B cell (primary cell): ENCODE measurements around the gene WDR90. TPM values are rescaled to one million over a fixed set of nuclear protein-coding genes. Genes with fewer than 3 reads are reported as not detected.

Experiments
- ATAC-seq: fragments of 200-7000 bp; cut with Tn5 transposase; one replicate; pipeline ENCODE4 v1.10.0; 2021; ENCODE audit warnings: low read depth, mild to moderate bottlenecking, moderate number of reproducible peaks, moderate library complexity
- CTCF ChIA-PET: fragments of 350-600 bp; sonication (Branson Sonifier 250); formaldehyde crosslinking; loops from one replicate; lab custom pipeline; 2021; ENCODE audit warnings: antibody characterized with exemption, inconsistent platforms; lab: Charles Lee
- POLR2A ChIA-PET: fragments of 350-600 bp; sonication (Branson Sonifier 250); formaldehyde crosslinking; loops from one replicate; lab custom pipeline; 2021; ENCODE audit warnings: antibody characterized with exemption; lab: Charles Lee
- DNase-seq: peaks from one replicate; pipeline ENCODE4 v3.0.0; 2013
- H2AFZ ChIP-seq: 2 replicates; pipeline ENCODE4 v1.6.1; 2012; ENCODE audit warnings: mild to moderate bottlenecking, low read depth, low read length; ENCODE audit not compliant: insufficient read depth, poor library complexity, severe bottlenecking
- H3K27ac ChIP-seq, 2 donors: 1 replicate in 1 of 2; 2 replicates in 1 of 2; pipeline ENCODE4 v1.5.1; 2012 to 2013; ENCODE audit warnings: low read length in 2 of 2, mild to moderate bottlenecking in 2 of 2, moderate library complexity in 1 of 2
- H3K27me3 ChIP-seq, 4 experiments: fragments of 200-600 bp in 1 of 4; sonication (generic) in 1 of 4; replicated peaks in 1 of 4; 1 replicate in 2 of 4; 2 replicates in 2 of 4; pipeline versions ENCODE4 v1.6.1 to v1.7.0; 2013 to 2016; ENCODE audit warnings: low read length in 3 of 4, mild to moderate bottlenecking in 2 of 4, mixed read lengths in 1 of 4, moderate library complexity in 1 of 4; ENCODE audit not compliant: insufficient read depth in 4 of 4, control insufficient read depth in 3 of 4; ENCODE audit errors: control extremely low read depth in 1 of 4
- H3K36me3 ChIP-seq, 2 experiments: replicated peaks in 1 of 2; 1 replicate in 1 of 2; 2 replicates in 1 of 2; pipeline versions ENCODE4 v1.6.1 to v1.7.1; 2013; ENCODE audit warnings: low read length in 1 of 2; ENCODE audit not compliant: insufficient read depth in 2 of 2, control insufficient read depth in 1 of 2; ENCODE audit errors: control extremely low read depth in 1 of 2, extremely low read depth in 1 of 2
- H3K4me1 ChIP-seq, 2 donors: fragments of 200-600 bp in 1 of 2; sonication (generic) in 1 of 2; 1 replicate in 1 of 2; 2 replicates in 1 of 2; pipeline versions ENCODE4 v1.5.1 to v1.6.1; 2013 to 2017; ENCODE audit warnings: low read length in 2 of 2; ENCODE audit not compliant: control insufficient read depth in 2 of 2, insufficient read depth in 2 of 2
- H3K4me2 ChIP-seq: replicated peaks from 2 replicates; pipeline ENCODE3; 2012; ENCODE audit warnings: mild to moderate bottlenecking, low read depth, low read length; ENCODE audit not compliant: poor library complexity, severe bottlenecking
- H3K4me3 ChIP-seq, 5 experiments: fragments of 200-600 bp in 1 of 5; sonication (generic) in 1 of 5; 1 replicate in 3 of 5; 2 replicates in 2 of 5; pipeline versions ENCODE4 v1.5.1 to v1.7.0; 2011 to 2016; ENCODE audit warnings: low read length in 4 of 5, mild to moderate bottlenecking in 4 of 5, low read depth in 2 of 5, control low read depth in 1 of 5, moderate library complexity in 1 of 5; ENCODE audit not compliant: insufficient read depth in 1 of 5; ENCODE audit errors: control extremely low read depth in 1 of 5, extremely low read depth in 1 of 5
- H3K79me2 ChIP-seq: fragments of 200-600 bp; sonication (generic); one replicate; pipeline ENCODE4 v1.6.0; 2016; ENCODE audit warnings: low read length; ENCODE audit not compliant: control insufficient read depth, insufficient read depth
- H3K9ac ChIP-seq: fragments of 200-600 bp; sonication (generic); 2 replicates; pipeline ENCODE4 v1.6.1; 2017; ENCODE audit warnings: mild to moderate bottlenecking, low read length, moderate library complexity
- H3K9me3 ChIP-seq, 3 donors: one replicate each; pipeline versions ENCODE4 v1.6.1 to v1.7.1; 2013; ENCODE audit warnings: low read length in 2 of 3; ENCODE audit not compliant: control insufficient read depth in 2 of 3, insufficient read depth in 1 of 3; ENCODE audit errors: control extremely low read depth in 1 of 3
- H4K20me1 ChIP-seq: 2 replicates; pipeline ENCODE4 v1.6.0; 2012; ENCODE audit warnings: mild to moderate bottlenecking, low read length; ENCODE audit not compliant: insufficient read depth, control insufficient read depth, poor library complexity, severe bottlenecking
- H3K27ac Mint-ChIP-seq: one replicate; pipeline ENCODE4 v1.8.0; 2021; ENCODE audit warnings: mixed read lengths
- H3K27me3 Mint-ChIP-seq: one replicate; pipeline ENCODE4 v1.8.0; 2021; ENCODE audit warnings: mixed read lengths
- H3K4me1 Mint-ChIP-seq: one replicate; pipeline ENCODE4 v1.8.0; 2021; ENCODE audit warnings: mixed read lengths
- H3K4me3 Mint-ChIP-seq: one replicate; pipeline ENCODE4 v1.8.0; 2021; ENCODE audit warnings: mixed read lengths
- H3K9me3 Mint-ChIP-seq: one replicate; pipeline ENCODE4 v1.8.0; 2022; ENCODE audit warnings: mixed read lengths; ENCODE audit not compliant: insufficient read depth
- CTCF ChIP-seq: fragments of 200-600 bp; IDR thresholded peaks from one replicate; pipeline ENCODE4 v1.8.0; 2022; ENCODE audit warnings: antibody characterized with exemption, mild to moderate bottlenecking
- EZH2 ChIP-seq: IDR thresholded peaks from 2 replicates; pipeline ENCODE4 v1.6.1; 2012; ENCODE audit warnings: borderline replicate concordance, low read depth, mild to moderate bottlenecking, moderate library complexity, low read length; ENCODE audit not compliant: insufficient read depth, poor library complexity, severe bottlenecking
- WGBS: methylation state at CpG from one replicate; pipeline ENCODE4 v1.1.5; 2013; ENCODE audit warnings: missing lambda C conversion rate; ENCODE audit not compliant: insufficient coverage; 5-methylcytosine and 5-hydroxymethylcytosine counted together
- intact Hi-C: fragments of 100-400 bp; cut with micrococcal nuclease; formaldehyde crosslinking; loops from one replicate; pipeline ENCODE4 v1.10.0; 2022
- polyA plus RNA-seq: library from polyadenylated mRNA; depleted of rRNA; stranded (reverse); fragments of >200 nt; gene quantifications from 2 replicates; pipeline ENCODE4 v1.2.3, GENCODE V29; 2012
- total RNA-seq, 2 donors: library from RNA; stranded (reverse); fragments of 120-200 nt in 1 of 2; gene quantifications; 1 replicate in 1 of 2; 2 replicates in 1 of 2; pipeline versions ENCODE4 v1.2.3 to v1.2.4, GENCODE V29; 2013 to 2022

Gene WDR90
- total and polyA plus RNA-seq, 2 donors (not counting 1 experiment from before 2014, with no cell fraction given): 23.1 to 34.7 TPM

- no peaks in the 10 kb centered on the region for H3K27me3 Mint-ChIP-seq
- H2AFZ ChIP-seq: no peak within 1 kb of the TSS
- no peaks in the 10 kb centered on the region for H3K9me3 Mint-ChIP-seq
- H3K36me3 ChIP-seq: peaks cover 0 to 11% of the 10 kb centered on the region in 2 experiments
- ATAC-seq (no peak), DNase-seq (no peak)
- peaks cover 13% of the 10 kb centered on the region for H4K20me1 ChIP-seq
- POLR2A ChIA-PET: no interaction called here
- intact Hi-C loops: no loop called here
- peaks cover 6 to 11% of the 10 kb centered on the region in 2 donors for H3K4me1 ChIP-seq
- CTCF ChIA-PET: no interaction called here
- H3K79me2 ChIP-seq: peaks cover 8% of the 10 kb centered on the region
- no peak within 1 kb of the TSS for H3K4me3 Mint-ChIP-seq
- H3K4me2 ChIP-seq: no peak within 1 kb of the TSS
- no peaks in the 10 kb centered on the region for H3K9me3 ChIP-seq
- H3K27me3 ChIP-seq: no peaks in the 10 kb centered on the region
- no peak within 1 kb of the TSS for H3K27ac Mint-ChIP-seq
- H3K4me3 ChIP-seq: no peak within 1 kb of the TSS
- no peak within 1 kb of the TSS for H3K27ac ChIP-seq
- H3K4me1 Mint-ChIP-seq: peaks cover 3% of the 10 kb centered on the region
- no peak for TF ChIP-seq EZH2
- no peak for TF ChIP-seq CTCF
- 5% methylated on average over 22 of the region's 23 CpGs for WGBS
- H3K9ac ChIP-seq: no peak within 1 kb of the TSS
Observed at GRCh38 chr16:630815-631405, 18.3 kb upstream of the WDR90 start, which contains the start of gene WFIKKN1. WFIKKN1 (plus strand) TSS chr16:630985; CDS start chr16:631254, 269 bp downstream.

GRCh38 chr16:631808-632358 lies 17.3 kb upstream of the WDR90 start:
- H3K9ac ChIP-seq: no peak overlapping the region
- Mint-ChIP-seq H3K27ac (no peak overlapping the region), H3K4me1 (peaks cover 7% of the 10 kb centered on the region), H3K4me3 (no peak overlapping the region), H3K9me3 (no peaks in the 10 kb centered on the region), H3K27me3 (no peaks in the 10 kb centered on the region)
- H3K36me3 ChIP-seq: peaks cover 0 to 9% of the 10 kb centered on the region in 2 experiments
- H3K9me3 ChIP-seq: no peaks in the 10 kb centered on the region
- H3K27me3 ChIP-seq: no peaks in the 10 kb centered on the region
- no peak overlapping the region for H3K27ac ChIP-seq
- intact Hi-C loops: no loop called here
- ChIA-PET CTCF (no interaction called here), POLR2A (no interaction called here)
- H3K79me2 ChIP-seq: peaks cover 10% of the 10 kb centered on the region
- DNase-seq (no peak), ATAC-seq (no peak)
- no peak overlapping the region for H3K4me3 ChIP-seq
- no peak overlapping the region for H2AFZ ChIP-seq
- 74% methylated on average over 7 of the region's 9 CpGs for WGBS
- H3K4me2 ChIP-seq: no peak overlapping the region
- H4K20me1 ChIP-seq: peaks cover 13% of the 10 kb centered on the region
- H3K4me1 ChIP-seq: peaks cover 6 to 11% of the 10 kb centered on the region in 2 donors
- TF ChIP-seq EZH2 (no peak), CTCF (no peak)
